Parathyroid adenoma (tissue), 2 donors: ENCODE results near the gene COLEC11.

Experiments used
- H2AFZ ChIP-seq: fragments of 300-600 bp; sonication (generic); one replicate; pipeline ENCODE4 v1.7.0; 2017; ENCODE audit warnings: antibody characterized with exemption, mild to moderate bottlenecking
- H3K27ac ChIP-seq: fragments of 300-600 bp; sonication (generic); one replicate; pipeline ENCODE4 v1.7.0; 2017
- H3K27me3 ChIP-seq: fragments of 300-600 bp; sonication (generic); one replicate; pipeline ENCODE4 v1.7.0; 2017; ENCODE audit warnings: low read length; ENCODE audit not compliant: control insufficient read depth, insufficient read depth
- H3K36me3 ChIP-seq: fragments of 300-600 bp; sonication (generic); one replicate; pipeline ENCODE4 v1.7.0; 2017; ENCODE audit warnings: low read length; ENCODE audit not compliant: control insufficient read depth, insufficient read depth
- H3K4me1 ChIP-seq: fragments of 300-600 bp; sonication (generic); one replicate; pipeline ENCODE4 v1.7.0; 2017; ENCODE audit warnings: control low read depth
- H3K4me2 ChIP-seq: fragments of 300-600 bp; sonication (generic); one replicate; pipeline ENCODE4 v1.7.0; 2017; ENCODE audit warnings: low read length
- H3K4me3 ChIP-seq: fragments of 300-600 bp; sonication (generic); one replicate; pipeline ENCODE4 v1.7.0; 2017; ENCODE audit warnings: low read depth, low read length
- H3K79me2 ChIP-seq: fragments of 300-600 bp; sonication (generic); one replicate; pipeline ENCODE4 v1.7.0; 2017; ENCODE audit warnings: control low read depth
- H3K9ac ChIP-seq: fragments of 300-600 bp; sonication (generic); one replicate; pipeline ENCODE4 v1.7.0; 2017; ENCODE audit warnings: mild to moderate bottlenecking
- H3K9me3 ChIP-seq: fragments of 300-600 bp; sonication (generic); one replicate; pipeline ENCODE4 v1.7.0; 2017; ENCODE audit warnings: low read length; ENCODE audit not compliant: control insufficient read depth
- TF ChIP-seq, protein P1 (sequence below): fragments of 300-600 bp; sonication (generic); IDR thresholded peaks from one replicate; pipeline ENCODE4 v1.7.0; 2017; ENCODE audit warnings: antibody characterized with exemption, mild to moderate bottlenecking
- donor health status: primary hyperparathyroidism.

Gene COLEC11

GRCh38 chr2:3557639-3558204 is 37.2 kb upstream of the COLEC11 start:
- Histone ChIP-seq H3K27me3 (no peaks in the 10 kb centered on the region), H3K4me2 (peak overlapping the region; percentile 91), H2AFZ (peak overlapping the region; percentile 97), H3K4me1 (peaks cover 3% of the 10 kb centered on the region), H3K27ac (peak overlapping the region; percentile 86), H3K79me2 (peaks cover 3% of the 10 kb centered on the region), H3K9ac (peak overlapping the region; percentile 91), H3K9me3 (no peaks in the 10 kb centered on the region), H3K4me3 (peak overlapping the region; percentile 90), H3K36me3 (no peaks in the 10 kb centered on the region)
- TF ChIP-seq, protein P1, sequence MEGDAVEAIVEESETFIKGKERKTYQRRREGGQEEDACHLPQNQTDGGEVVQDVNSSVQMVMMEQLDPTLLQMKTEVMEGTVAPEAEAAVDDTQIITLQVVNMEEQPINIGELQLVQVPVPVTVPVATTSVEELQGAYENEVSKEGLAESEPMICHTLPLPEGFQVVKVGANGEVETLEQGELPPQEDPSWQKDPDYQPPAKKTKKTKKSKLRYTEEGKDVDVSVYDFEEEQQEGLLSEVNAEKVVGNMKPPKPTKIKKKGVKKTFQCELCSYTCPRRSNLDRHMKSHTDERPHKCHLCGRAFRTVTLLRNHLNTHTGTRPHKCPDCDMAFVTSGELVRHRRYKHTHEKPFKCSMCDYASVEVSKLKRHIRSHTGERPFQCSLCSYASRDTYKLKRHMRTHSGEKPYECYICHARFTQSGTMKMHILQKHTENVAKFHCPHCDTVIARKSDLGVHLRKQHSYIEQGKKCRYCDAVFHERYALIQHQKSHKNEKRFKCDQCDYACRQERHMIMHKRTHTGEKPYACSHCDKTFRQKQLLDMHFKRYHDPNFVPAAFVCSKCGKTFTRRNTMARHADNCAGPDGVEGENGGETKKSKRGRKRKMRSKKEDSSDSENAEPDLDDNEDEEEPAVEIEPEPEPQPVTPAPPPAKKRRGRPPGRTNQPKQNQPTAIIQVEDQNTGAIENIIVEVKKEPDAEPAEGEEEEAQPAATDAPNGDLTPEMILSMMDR = no peak

DNA sequence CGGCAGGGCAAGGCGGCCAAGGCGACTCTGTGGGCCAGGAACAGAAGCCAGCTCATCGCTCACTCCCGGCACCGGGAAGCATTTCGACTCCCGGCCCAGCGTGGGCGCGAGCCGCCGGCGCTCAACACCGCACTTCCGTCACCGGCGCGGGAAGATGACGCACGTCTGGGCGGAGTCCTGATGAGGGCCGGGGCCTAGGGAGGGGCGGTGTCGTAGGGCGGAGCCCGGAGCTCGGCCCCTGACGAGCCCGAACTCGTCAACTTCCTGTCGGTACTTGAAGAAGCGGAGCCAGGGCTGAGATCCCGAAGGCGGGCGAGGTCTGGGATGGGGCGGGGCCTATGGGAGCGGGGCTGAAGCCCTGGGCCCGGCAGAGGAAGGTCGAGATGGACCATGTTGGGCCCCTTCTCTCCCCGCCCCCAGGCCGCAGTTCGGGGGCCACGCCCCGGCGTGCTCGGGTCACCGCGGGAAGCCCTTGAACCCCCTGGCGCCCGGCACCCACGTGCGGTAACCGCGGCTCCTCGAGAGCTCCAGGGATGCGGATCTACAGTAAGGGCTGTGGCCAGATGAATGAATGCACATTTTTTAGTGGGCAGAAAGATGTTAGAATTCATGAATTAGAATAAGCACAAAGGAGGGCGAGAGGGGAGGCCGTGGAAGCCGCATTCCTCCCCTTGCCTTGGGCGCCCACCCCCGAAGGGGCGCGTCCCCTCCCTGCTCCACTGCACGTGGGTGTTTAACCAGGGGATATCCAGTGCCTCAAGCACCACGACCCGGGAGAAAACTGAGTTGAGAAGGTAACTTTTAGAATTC is 36.5 kb upstream of the COLEC11 start, which contains the start of gene RNASEH1:
Gene RNASEH1 (minus strand): TSS at position 129 of the 810 bp plus-strand sequence. CDS start 73 bp downstream, at position 56.
- no peaks in the 10 kb centered on the region for H3K27me3 ChIP-seq
- peak within 1 kb of the TSS; percentile 91 for H3K4me2 ChIP-seq
- peaks cover 3% of the 10 kb centered on the region for H3K79me2 ChIP-seq
- TF ChIP-seq, protein P1 = no peak
- peak within 1 kb of the TSS; percentile 86 for H3K27ac ChIP-seq
- peaks cover 3% of the 10 kb centered on the region for H3K4me1 ChIP-seq
- peak within 1 kb of the TSS; percentile 97 for H2AFZ ChIP-seq
- H3K9ac ChIP-seq = peak within 1 kb of the TSS; percentile 91
- no peaks in the 10 kb centered on the region for H3K9me3 ChIP-seq
- no peaks in the 10 kb centered on the region for H3K36me3 ChIP-seq
- peak within 1 kb of the TSS; percentile 90 for H3K4me3 ChIP-seq

- no peak overlapping the region for H2AFZ ChIP-seq
- TF ChIP-seq, protein P1 = no peak
- H3K79me2 ChIP-seq = no peaks in the 10 kb centered on the region
- no peak overlapping the region for H3K27ac ChIP-seq
- peaks cover 3% of the 10 kb centered on the region for H3K4me1 ChIP-seq
- no peaks in the 10 kb centered on the region for H3K27me3 ChIP-seq
- no peaks in the 10 kb centered on the region for H3K9me3 ChIP-seq
- H3K36me3 ChIP-seq = no peaks in the 10 kb centered on the region
- H3K4me3 ChIP-seq = no peak overlapping the region
- H3K9ac ChIP-seq = no peak overlapping the region
- H3K4me2 ChIP-seq = no peak overlapping the region
These were observed 31.4 kb upstream of the COLEC11 start for GRCh38 chr2:3563521-3563976.

DNA sequence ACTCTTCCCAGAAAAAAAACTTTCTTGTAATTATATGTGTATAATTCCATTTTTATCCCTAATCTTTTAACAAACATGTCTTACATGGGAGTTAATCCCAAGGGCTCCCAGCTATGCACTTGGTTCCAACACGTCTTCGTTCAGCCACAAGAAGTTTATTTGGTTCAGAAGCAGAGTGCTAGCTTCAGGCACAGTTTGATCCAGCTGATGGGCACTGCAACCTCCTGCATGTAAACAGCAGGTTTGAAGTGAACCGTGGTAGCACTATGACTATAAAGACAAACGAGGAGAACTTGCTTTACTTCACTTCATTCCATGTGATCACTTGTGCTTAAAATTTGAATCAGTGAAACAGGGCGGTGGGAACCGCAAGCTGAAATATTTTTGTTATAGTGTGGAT is 29.8 kb upstream of the COLEC11 start:
- TF ChIP-seq, protein P1 = no peak
- Histone ChIP-seq H3K79me2 (no peaks in the 10 kb centered on the region), H3K27ac (no peak overlapping the region)

More for the DNA sequence above, 29.8 kb upstream of the COLEC11 start:
- Histone ChIP-seq H3K9me3 (no peaks in the 10 kb centered on the region), H3K36me3 (no peaks in the 10 kb centered on the region), H3K4me1 (no peaks in the 10 kb centered on the region), H3K4me3 (no peak overlapping the region), H3K27me3 (no peaks in the 10 kb centered on the region), H3K9ac (no peak overlapping the region), H2AFZ (no peak overlapping the region), H3K4me2 (no peak overlapping the region)
